ENCODE measurements around the gene ZFYVE21. TPM values are rescaled to one million over a fixed set of nuclear protein-coding genes. Genes with fewer than 3 reads are reported as not detected.

The ZFYVE21 gene
- total RNA-seq, 1 experiment from 2014 or later, result 31.3 TPM

GRCh38 chr14:103706551-103707328, 8.9 kb upstream of the ZFYVE21 start:
- Histone ChIP-seq H3K4me1 (ENCODE audit: control insufficient read depth in 1 of 2, insufficient read depth in 2 of 2, low read length in 2 of 2) (no peaks in the 10 kb centered on the region), H3K79me2 (ENCODE audit: insufficient read depth, low read length) (peaks cover 12% of the 10 kb centered on the region; the same call in 1 of the 2 replicates), H2AFZ (ENCODE audit: low read depth, low read length, poor library complexity, severe bottlenecking) (no peak overlapping the region), H3K27me3 (ENCODE audit: insufficient read depth, low read length) (no peaks in the 10 kb centered on the region), H3K27ac (ENCODE audit: low read depth, low read length) (no peak overlapping the region), H3K36me3 (ENCODE audit: control insufficient read depth in 1 of 2, insufficient read depth in 2 of 2, low read length in 2 of 2) (peaks cover 10 to 50% of the 10 kb centered on the region in 2 experiments; a peak in 3 of 4 replicates), H3K9ac (ENCODE audit: low read length) (no peak overlapping the region), H4K20me1 (ENCODE audit: insufficient read depth) (peaks cover 8% of the 10 kb centered on the region; the same call in 1 of the 2 replicates), H3K4me3 (replicated peaks in 1 of 2; ENCODE audit: low read depth in 1 of 2, low read length in 2 of 2) (no peak overlapping the region), H3K9me2 (ENCODE audit: insufficient read depth) (no peaks in the 10 kb centered on the region), H3K9me3 (ENCODE audit: control insufficient read depth in 1 of 2, insufficient read depth in 1 of 2, low read depth in 1 of 2, low read length in 2 of 2) (no peaks in the 10 kb centered on the region), H3K4me2 (ENCODE audit: low read length) (no peak overlapping the region)
- no peak for ATAC-seq
- RAD21 ChIA-PET (ENCODE audit: low non-redundant PET in 1 of 2, low total read pairs in 2 of 2, uncharacterized antibody in 2 of 2, unreplicated experiment in 2 of 2), result no interaction called here
- no TSS peak for BruUV-seq (replicated peaks)
- CTCF ChIA-PET, result no interaction called here
- intact Hi-C loops (cut with micrococcal nuclease), result no loop called here
- TF ChIP-seq RAD21 (IDR thresholded peaks at IDR 0.05; ENCODE audit: low read depth) (no peak), EZH2 (IDR thresholded peaks at IDR 0.05) (no peak), EZH2phosphoT487 (IDR thresholded peaks at IDR 0.05; ENCODE audit: borderline replicate concordance) (no peak), SRF (IDR thresholded peaks at IDR 0.05; ENCODE audit: low read depth) (no peak), FOSL1 (IDR thresholded peaks at IDR 0.05; ENCODE audit: low read depth) (no peak), ZNF274 (IDR thresholded peaks at IDR 0.05; ENCODE audit: low read depth, low read length) (no peak), JUND (IDR thresholded peaks at IDR 0.05) (no peak), REST (IDR thresholded peaks at IDR 0.05; ENCODE audit: low read depth) (no peak), ELF1 (IDR thresholded peaks at IDR 0.05; ENCODE audit: borderline replicate concordance, low read depth) (no peak), SP1 (IDR thresholded peaks at IDR 0.05; ENCODE audit: low read depth) (no peak), ZFX (IDR thresholded peaks at IDR 0.05) (no peak), POLR2A (IDR thresholded peaks at IDR 0.05; ENCODE audit: borderline replicate concordance, extremely low read depth, insufficient read depth, insufficient read length) (no peak), SIN3A (IDR thresholded peaks at IDR 0.05; ENCODE audit: low read depth) (no peak), YY1 (IDR thresholded peaks at IDR 0.05; ENCODE audit: extremely low read depth, insufficient replicate concordance, low read depth, low read length) (no peak), POLR2AphosphoS5 (IDR thresholded peaks at IDR 0.05; ENCODE audit: low read depth, low read length) (no peak)
- no peak for DNase-seq (ENCODE audit: low read depth, low spot score)
- POLR2A ChIA-PET, result no interaction called here
